Activated naive CD4-positive, alpha-beta T cell treated with anti-CD3 and anti-CD28 coated beads for 36 hours (primary cell): Measurements from ENCODE around the gene CYTIP. TPM values are rescaled to one million over a fixed set of nuclear protein-coding genes. Genes with fewer than 3 reads are reported as not detected.

Experiments
- CTCF ChIA-PET: fragments of 350-600 bp; sonication (Branson Sonifier 250); formaldehyde crosslinking; loops from one replicate; lab custom pipeline; 2021; ENCODE audit warnings: antibody characterized with exemption; lab: Charles Lee
- DNase-seq: peaks from one replicate; pipeline ENCODE4 v3.0.0-alpha.2; 2020
- H3K27ac Mint-ChIP-seq: one replicate; pipeline ENCODE4 v1.8.0; 2021; ENCODE audit warnings: mild to moderate bottlenecking, mixed read lengths
- H3K27me3 Mint-ChIP-seq: one replicate; pipeline ENCODE4 v1.8.0; 2021; ENCODE audit warnings: low read depth, mixed read lengths
- H3K36me3 Mint-ChIP-seq: one replicate; pipeline ENCODE4 v1.8.0; 2021; ENCODE audit warnings: low read depth, mixed read lengths
- H3K4me1 Mint-ChIP-seq: one replicate; pipeline ENCODE4 v1.8.0; 2021; ENCODE audit warnings: low read depth, mixed read lengths
- H3K4me3 Mint-ChIP-seq: one replicate; pipeline ENCODE4 v1.8.0; 2021; ENCODE audit warnings: mild to moderate bottlenecking, moderate library complexity, mixed read lengths
- H3K9me3 Mint-ChIP-seq: one replicate; pipeline ENCODE4 v1.8.0; 2021; ENCODE audit warnings: mixed read lengths
- intact Hi-C: fragments of 100-400 bp; cut with micrococcal nuclease; formaldehyde crosslinking; loops from one replicate; pipeline ENCODE4 v1.15.1; 2023
- total RNA-seq, 2 experiments: library from RNA; stranded (reverse); gene quantifications; one replicate each; pipeline ENCODE4 v1.2.3, GENCODE V29; 2021

Gene CYTIP
- total RNA-seq, 2 experiments from 2014 or later: 599 to 610 TPM

DNA sequence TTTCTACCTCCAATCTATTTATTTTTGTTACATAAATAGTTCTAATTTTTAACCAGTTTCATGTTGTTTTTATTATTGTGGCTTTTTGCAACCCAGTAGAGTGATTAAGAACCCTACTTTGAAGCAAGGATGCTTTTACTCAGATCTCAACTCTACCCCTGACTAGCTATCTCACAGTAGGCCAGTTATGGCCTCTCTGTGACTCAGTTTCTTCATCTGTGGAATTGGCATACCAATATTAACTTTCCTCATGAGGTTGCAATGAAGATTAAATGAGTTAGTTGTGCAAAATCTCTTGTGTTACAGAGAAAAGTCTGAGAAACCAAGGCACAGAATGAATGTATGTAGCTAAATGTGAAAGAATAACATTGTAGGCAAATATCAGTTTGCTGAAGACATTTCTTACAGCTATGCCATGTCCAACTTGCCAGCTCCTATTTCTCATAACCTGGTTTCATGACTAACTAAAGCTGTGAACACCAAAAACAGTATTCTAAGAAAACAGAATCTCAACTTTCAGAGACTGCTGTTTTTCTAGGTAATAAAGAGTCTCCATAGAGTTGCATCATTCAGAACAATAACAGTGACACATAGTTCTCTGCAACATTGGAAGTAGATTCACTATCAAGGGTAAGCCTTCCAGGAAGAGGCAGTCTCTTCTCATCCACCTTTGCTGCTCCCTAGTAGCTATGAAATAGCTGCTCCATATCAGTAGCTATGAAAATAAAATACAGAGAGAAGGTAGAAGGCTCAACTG lies 33.2 kb upstream of the CYTIP start:
- Mint-ChIP-seq H3K27me3 (no peaks in the 10 kb centered on the region), H3K36me3 (peaks cover 9% of the 10 kb centered on the region), H3K27ac (peak overlapping the region; percentile 95), H3K4me1 (peaks cover 89% of the 10 kb centered on the region), H3K9me3 (no peaks in the 10 kb centered on the region), H3K4me3 (peak overlapping the region; percentile 27)
- intact Hi-C loops: loop anchor here (1.0 to 2.0 kb wide), 8 partner anchors 8 to 422 kb away; partner anchors contain the start of gene CYTIP
- CTCF ChIA-PET: interaction anchor here (0.6 to 1.5 kb wide), 18 partner anchors 9 to 534 kb away, joined by 3 to 11 read pairs (median 3); partner anchors contain the start of gene ACVR1C
- peak; percentile 71 for DNase-seq

DNA sequence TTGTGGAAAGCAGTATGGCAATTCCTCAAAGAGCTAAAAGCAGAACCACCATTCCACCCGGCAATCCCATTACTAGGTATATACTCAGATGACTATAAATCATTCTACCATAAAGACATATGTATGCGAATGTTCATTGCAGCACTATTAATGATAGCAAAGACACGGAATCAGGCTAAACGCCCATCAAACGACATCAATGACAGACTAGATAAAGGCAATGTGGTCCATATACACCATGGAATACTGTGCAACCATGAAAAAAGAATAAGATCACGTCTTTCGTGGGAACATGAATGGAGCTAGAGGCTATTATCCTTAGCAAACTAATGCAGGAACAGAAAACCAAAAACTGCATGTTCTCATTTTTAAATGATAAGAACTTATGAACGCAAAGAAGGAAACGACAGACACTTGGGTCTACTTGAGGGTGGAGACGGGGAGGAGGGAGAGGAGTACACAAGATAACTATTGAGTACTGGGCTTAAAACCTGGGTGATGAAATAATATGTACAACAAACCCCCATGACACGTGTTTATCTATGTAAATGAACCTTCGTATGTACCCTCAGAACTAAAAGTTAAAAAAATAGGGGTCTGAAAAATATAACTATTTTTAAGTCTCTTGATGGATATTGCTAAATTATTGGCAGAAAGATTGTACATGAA lies 32.0 kb upstream of the CYTIP start:
- no peak overlapping the region for H3K4me3 Mint-ChIP-seq
- intact Hi-C loops: loop anchor here (2.0 kb wide), 1 partner anchor 55 kb away; no protein-coding TSS in a partner anchor

DNA sequence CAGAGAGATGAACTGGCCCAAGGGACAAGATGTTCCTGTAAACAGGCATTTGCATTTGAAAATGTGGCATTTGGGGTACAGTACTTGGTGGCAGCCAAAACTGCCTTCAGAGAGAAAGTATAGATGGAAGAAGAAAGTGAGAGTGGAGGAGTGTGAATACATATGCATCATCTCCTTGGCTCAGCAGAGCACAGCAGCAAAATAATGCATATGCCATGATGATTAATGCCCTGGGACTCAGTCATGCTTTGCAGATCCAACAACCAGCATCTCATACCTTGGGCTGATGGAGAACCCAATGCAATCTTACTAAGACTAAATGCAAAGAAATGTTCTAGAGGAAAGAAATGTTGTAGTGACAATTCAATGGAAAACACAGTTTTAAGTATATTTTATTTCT lies 29.7 kb upstream of the CYTIP start:
- CTCF ChIA-PET: interaction anchor here (0.6 to 1.9 kb wide), 4 partner anchors 17 to 146 kb away, joined by 4 to 6 read pairs (median 4); no protein-coding TSS in a partner anchor
- Mint-ChIP-seq H3K4me3 (no peak overlapping the region), H3K27ac (peak overlapping the region; percentile 99), H3K4me1 (peaks cover 88% of the 10 kb centered on the region), H3K36me3 (peaks cover 1% of the 10 kb centered on the region), H3K9me3 (no peaks in the 10 kb centered on the region), H3K27me3 (no peaks in the 10 kb centered on the region)
- intact Hi-C loops: no loop called here
- peak; percentile 54 for DNase-seq

More for the DNA sequence above, 32.0 kb upstream of the CYTIP start:
- no peaks in the 10 kb centered on the region for H3K9me3 Mint-ChIP-seq
- no peak for DNase-seq
- H3K27ac Mint-ChIP-seq: peak overlapping the region; percentile 81
- peaks cover 88% of the 10 kb centered on the region for H3K4me1 Mint-ChIP-seq
- H3K36me3 Mint-ChIP-seq: peaks cover 7% of the 10 kb centered on the region
- CTCF ChIA-PET: interaction anchor here (1.3 kb wide), 1 partner anchor 16 kb away, joined by 3 read pairs; no protein-coding TSS in a partner anchor
- H3K27me3 Mint-ChIP-seq: no peaks in the 10 kb centered on the region

DNA sequence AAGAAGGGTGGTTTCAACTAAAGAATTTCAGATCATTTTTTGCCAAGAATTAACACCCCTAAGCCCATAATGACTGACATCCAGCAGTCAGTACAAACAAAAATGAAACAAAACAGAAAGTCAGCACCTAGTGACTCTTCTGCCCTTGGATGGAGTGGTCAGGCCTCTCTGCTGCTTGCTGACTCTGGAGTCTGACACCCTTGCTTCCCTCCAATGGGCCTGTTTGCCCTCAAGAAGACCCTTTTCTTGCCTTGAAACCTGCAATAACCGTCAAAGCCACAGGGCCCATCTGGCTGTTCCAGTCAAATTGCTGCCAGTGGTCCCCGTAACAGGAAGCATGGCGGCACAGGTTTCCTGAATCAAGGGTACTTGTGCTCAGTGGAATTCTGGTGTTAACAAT lies 27.2 kb upstream of the CYTIP start:
- Mint-ChIP-seq H3K27me3 (no peaks in the 10 kb centered on the region), H3K27ac (peak overlapping the region; percentile 99), H3K4me3 (no peak overlapping the region), H3K9me3 (no peaks in the 10 kb centered on the region), H3K36me3 (peaks cover 5% of the 10 kb centered on the region), H3K4me1 (peaks cover 91% of the 10 kb centered on the region)
- CTCF ChIA-PET: interaction anchor here (0.6 to 0.9 kb wide), 2 partner anchors 9 to 428 kb away, joined by 3 to 4 read pairs; no protein-coding TSS in a partner anchor
- intact Hi-C loops: no loop called here
- no peak for DNase-seq

DNA sequence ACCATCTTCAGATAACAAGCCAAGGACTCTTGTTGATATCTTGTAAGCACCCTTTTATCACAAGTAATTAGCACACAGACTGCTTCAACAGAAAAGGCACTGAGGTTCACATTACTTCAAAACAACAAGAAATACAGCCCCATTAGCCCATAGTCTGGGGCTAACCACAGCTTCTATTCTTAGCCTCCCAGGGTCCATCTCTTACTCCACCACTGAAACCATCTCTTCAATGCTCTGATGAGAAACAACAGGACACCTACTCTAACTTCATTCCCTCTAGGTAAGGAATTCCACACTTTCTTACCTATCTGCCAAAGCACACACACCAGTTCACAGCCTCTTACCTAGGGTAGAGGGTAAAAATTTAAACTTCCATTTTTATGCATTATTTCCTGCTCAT lies 26.4 kb upstream of the CYTIP start:
- DNase-seq: no peak
- peak overlapping the region; percentile 99 for H3K27ac Mint-ChIP-seq
- intact Hi-C loops: no loop called here
- H3K36me3 Mint-ChIP-seq: peaks cover 11% of the 10 kb centered on the region
- CTCF ChIA-PET: interaction anchor here (0.7 to 1.9 kb wide), 5 partner anchors 10 to 166 kb away, joined by 3 to 4 read pairs (median 3); no protein-coding TSS in a partner anchor
- H3K4me1 Mint-ChIP-seq: peaks cover 91% of the 10 kb centered on the region
- H3K9me3 Mint-ChIP-seq: no peaks in the 10 kb centered on the region
- H3K27me3 Mint-ChIP-seq: no peaks in the 10 kb centered on the region
- peak overlapping the region; percentile 2 for H3K4me3 Mint-ChIP-seq

DNA sequence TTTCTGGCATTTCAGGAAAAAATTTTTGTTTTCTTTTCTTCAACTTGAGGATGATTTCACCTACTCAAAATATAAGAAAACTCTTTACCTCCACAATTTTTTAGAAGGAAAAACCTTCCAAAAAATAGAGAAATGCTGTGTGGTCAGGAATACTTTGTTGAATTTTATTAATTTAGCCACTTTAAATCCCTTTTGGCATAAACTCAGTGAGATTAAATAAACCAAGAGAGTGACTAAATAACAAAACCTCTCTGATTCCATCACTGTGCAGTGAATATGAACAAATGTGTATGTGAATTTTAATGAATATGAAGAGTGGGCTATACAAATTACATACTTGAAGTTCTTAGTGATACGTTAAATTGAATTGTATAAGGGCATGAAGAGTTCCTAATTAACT lies 25.8 kb upstream of the CYTIP start:
- Mint-ChIP-seq H3K36me3 (peaks cover 11% of the 10 kb centered on the region), H3K27ac (peak overlapping the region; percentile 99), H3K27me3 (no peaks in the 10 kb centered on the region), H3K4me3 (peak overlapping the region; percentile 64), H3K4me1 (peaks cover 94% of the 10 kb centered on the region), H3K9me3 (no peaks in the 10 kb centered on the region)
- CTCF ChIA-PET: interaction anchor here (0.7 to 1.9 kb wide), 5 partner anchors 9 to 165 kb away, joined by 3 to 4 read pairs (median 3); no protein-coding TSS in a partner anchor
- no peak for DNase-seq
- intact Hi-C loops: loop anchor here (1.0 to 5.0 kb wide), 11 partner anchors 8 to 1127 kb away; partner anchors contain the start of gene CYTIP

DNA sequence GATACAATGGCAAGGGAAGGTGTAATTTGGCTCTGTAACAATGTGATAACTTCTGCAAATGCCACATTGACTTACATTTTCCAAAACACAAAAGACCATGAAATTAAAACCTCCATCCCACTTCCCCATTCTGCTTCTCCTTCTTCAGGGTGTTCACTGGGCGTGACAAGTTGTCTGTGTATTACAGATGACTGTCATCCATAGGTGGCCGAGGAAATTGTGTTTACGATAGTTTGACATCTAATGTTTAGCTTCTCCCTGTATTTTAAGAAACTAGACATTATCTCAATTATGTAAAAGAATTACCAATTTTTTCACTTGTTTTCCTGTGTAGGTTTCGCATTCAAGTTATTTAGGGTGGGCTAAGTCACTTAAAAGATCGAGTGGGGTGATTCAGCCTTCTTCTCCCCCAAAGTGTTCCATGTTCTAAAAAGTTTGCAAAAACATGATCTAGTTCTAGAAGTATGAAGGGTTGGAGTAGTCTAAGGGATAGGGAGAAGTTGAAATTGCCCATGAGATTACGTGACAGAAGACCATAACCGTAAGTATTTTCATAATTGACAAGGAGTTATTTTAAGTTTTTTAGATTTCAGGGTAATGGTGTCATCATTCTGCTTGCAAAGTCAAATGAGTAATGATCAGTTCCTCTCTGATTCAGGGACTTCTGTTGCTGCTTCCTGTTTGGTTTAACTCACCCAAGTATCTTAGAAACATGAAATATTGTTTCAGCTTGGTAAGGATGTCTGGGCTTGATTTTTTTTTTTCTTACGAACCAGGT lies 25.2 kb upstream of the CYTIP start:
- peaks cover 94% of the 10 kb centered on the region for H3K4me1 Mint-ChIP-seq
- peaks cover 11% of the 10 kb centered on the region for H3K36me3 Mint-ChIP-seq
- intact Hi-C loops: loop anchor here (1.0 to 5.0 kb wide), 11 partner anchors 8 to 1127 kb away; partner anchors contain the start of gene CYTIP
- CTCF ChIA-PET: interaction anchor here (0.6 to 2.2 kb wide), 5 partner anchors 10 to 141 kb away, joined by 3 to 8 read pairs (median 4); no protein-coding TSS in a partner anchor
- H3K4me3 Mint-ChIP-seq: peak overlapping the region; percentile 64
- no peaks in the 10 kb centered on the region for H3K27me3 Mint-ChIP-seq
- H3K9me3 Mint-ChIP-seq: no peaks in the 10 kb centered on the region
- peak; percentile 27 for DNase-seq
- peak overlapping the region; percentile 99 for H3K27ac Mint-ChIP-seq

DNA sequence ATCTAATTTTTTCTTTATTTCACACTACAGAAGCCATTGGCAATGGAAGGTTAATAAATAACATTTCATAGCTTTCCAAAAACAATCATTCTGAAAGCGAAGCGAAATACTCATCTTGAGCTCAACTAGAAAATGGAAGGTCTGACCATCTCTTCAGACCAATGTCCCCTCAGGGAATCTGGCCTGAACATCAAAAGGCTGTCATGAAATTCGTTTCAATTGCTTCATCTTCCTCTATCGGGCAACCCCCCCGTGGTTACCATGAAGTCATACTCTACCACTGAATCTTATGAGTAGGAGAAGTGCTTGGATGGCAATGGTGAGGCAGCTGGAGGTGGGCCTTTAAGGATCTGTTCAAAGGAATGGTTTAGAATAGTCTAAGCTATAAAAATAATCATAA lies 22.9 kb upstream of the CYTIP start:
- H3K27me3 Mint-ChIP-seq: no peaks in the 10 kb centered on the region
- H3K9me3 Mint-ChIP-seq: no peaks in the 10 kb centered on the region
- peak overlapping the region; percentile 99 for H3K27ac Mint-ChIP-seq
- H3K4me3 Mint-ChIP-seq: no peak overlapping the region
- intact Hi-C loops: loop anchor here (5.0 kb wide), 2 partner anchors 204 to 1124 kb away; no protein-coding TSS in a partner anchor
- DNase-seq: peak; percentile 77
- peaks cover 12% of the 10 kb centered on the region for H3K36me3 Mint-ChIP-seq
- H3K4me1 Mint-ChIP-seq: peaks cover 94% of the 10 kb centered on the region
- CTCF ChIA-PET: interaction anchor here (0.7 to 2.5 kb wide), 16 partner anchors 11 to 165 kb away, joined by 3 to 10 read pairs (median 4); no protein-coding TSS in a partner anchor

DNA sequence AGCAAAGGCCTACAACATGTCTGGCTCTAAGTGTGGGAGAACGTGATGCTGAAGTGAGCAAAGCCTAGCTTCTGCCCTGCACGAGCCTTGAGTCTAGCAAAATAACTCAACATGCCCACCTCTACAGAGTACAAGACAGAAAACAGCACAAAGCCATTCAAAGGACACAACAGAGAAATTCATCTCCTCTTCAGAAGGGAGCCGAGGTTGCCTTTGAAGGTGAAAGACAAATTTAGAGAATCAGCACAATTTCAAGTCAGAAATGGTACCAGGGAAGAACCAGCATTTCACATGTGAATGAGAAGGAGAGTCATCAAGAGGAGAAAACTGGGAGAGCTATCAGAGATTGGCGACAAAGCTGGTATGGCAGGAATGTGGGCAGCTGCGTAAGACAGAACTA lies 21.7 kb upstream of the CYTIP start:
- Mint-ChIP-seq H3K27ac (peak overlapping the region; percentile 99), H3K36me3 (peaks cover 13% of the 10 kb centered on the region), H3K4me3 (no peak overlapping the region), H3K27me3 (no peaks in the 10 kb centered on the region), H3K9me3 (no peaks in the 10 kb centered on the region), H3K4me1 (peaks cover 97% of the 10 kb centered on the region)
- intact Hi-C loops: loop anchor here (2.0 to 5.0 kb wide), 3 partner anchors 203 to 1123 kb away; no protein-coding TSS in a partner anchor
- CTCF ChIA-PET: interaction anchor here (0.6 to 1.6 kb wide), 5 partner anchors 28 to 163 kb away, joined by 3 to 6 read pairs (median 4); no protein-coding TSS in a partner anchor
- DNase-seq: no peak

DNA sequence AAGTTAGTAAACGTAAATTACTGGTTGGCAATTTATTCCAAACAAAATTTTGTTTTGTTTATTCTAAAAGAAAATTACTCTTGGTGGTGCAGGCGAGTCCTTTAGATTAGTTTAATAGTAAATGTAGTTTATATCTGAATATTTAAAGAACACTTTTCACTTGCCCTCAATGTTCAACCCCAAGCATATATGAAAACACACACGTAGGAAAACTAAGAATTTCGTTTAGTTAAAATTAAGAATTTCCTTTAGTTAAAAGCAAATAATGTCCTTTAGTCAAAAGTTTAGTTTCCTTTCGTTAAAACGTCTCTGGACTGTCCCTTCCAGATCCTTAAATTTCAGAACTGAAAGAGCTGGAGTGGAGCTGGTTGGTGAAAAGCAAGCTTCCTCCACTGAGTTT lies 19.1 kb upstream of the CYTIP start:
- H3K36me3 Mint-ChIP-seq: peaks cover 16% of the 10 kb centered on the region
- no peak for DNase-seq

DNA sequence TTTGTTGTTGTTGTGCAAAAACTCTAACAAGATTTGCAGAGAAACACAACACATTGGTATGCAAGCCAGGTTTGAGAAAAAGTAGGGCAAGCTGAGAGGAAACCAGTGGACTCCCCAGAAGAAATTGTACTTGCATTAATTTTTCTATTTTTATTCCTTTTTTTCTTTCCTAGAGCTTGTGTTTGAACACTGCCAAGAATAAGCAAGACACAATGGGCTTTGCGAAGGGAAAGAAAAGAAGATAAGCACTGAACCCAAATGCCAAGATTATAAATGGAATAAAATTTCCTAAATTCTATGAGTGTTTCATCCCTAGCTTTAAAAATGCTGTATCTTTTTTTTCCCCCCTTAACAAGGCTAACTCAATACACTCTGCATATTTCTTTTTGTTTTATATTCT lies 17.0 kb upstream of the CYTIP start:
- no peaks in the 10 kb centered on the region for H3K9me3 Mint-ChIP-seq
- H3K27ac Mint-ChIP-seq: peak overlapping the region; percentile 99
- CTCF ChIA-PET: interaction anchor here (0.6 to 2.5 kb wide), 7 partner anchors 10 to 159 kb away, joined by 3 to 14 read pairs (median 3); no protein-coding TSS in a partner anchor
- peak overlapping the region; percentile 45 for H3K4me3 Mint-ChIP-seq
- peaks cover 18% of the 10 kb centered on the region for H3K36me3 Mint-ChIP-seq
- no peaks in the 10 kb centered on the region for H3K27me3 Mint-ChIP-seq
- intact Hi-C loops: loop anchor here (1.0 kb wide), 1 partner anchor 13 kb away; no protein-coding TSS in a partner anchor
- DNase-seq: no peak
- H3K4me1 Mint-ChIP-seq: peaks cover 93% of the 10 kb centered on the region

More for the DNA sequence above, 19.1 kb upstream of the CYTIP start:
- no peaks in the 10 kb centered on the region for H3K27me3 Mint-ChIP-seq
- peaks cover 94% of the 10 kb centered on the region for H3K4me1 Mint-ChIP-seq
- no peaks in the 10 kb centered on the region for H3K9me3 Mint-ChIP-seq
- intact Hi-C loops: no loop called here
- H3K4me3 Mint-ChIP-seq: peak overlapping the region; percentile 17
- CTCF ChIA-PET: interaction anchor here (0.5 to 2.5 kb wide), 6 partner anchors 9 to 139 kb away, joined by 3 to 9 read pairs (median 3); partner anchors contain the start of gene CYTIP
- peak overlapping the region; percentile 99 for H3K27ac Mint-ChIP-seq
